Measurements from ENCODE around the gene CDKAL1. TPM values are rescaled to one million over a fixed set of nuclear protein-coding genes. Genes with fewer than 3 reads are reported as not detected.

CDKAL1 gene
- total and polyA plus RNA-seq, 2 of the 8 experiments (the other 6 are each of a cell fraction or from before 2014, with no cell fraction given) = 8.4 to 24.6 TPM

GRCh38 chr6:21061892-21062291, 527.6 kb downstream of the CDKAL1 start:
- Histone ChIP-seq H3K4me1 (replicated peaks in 1 of 4; ENCODE audit: control insufficient read depth in 3 of 4, insufficient read depth in 4 of 4, low read length in 3 of 4) (no peaks in the 10 kb centered on the region), H2BK20ac (ENCODE audit: low read length) (no peak overlapping the region), H3K4me2 (ENCODE audit: insufficient read depth in 1 of 2, low read depth in 2 of 2, low read length in 2 of 2) (no peak overlapping the region), H4K20me1 (replicated peaks in 1 of 2; ENCODE audit: control insufficient read depth in 1 of 2, insufficient read depth in 2 of 2, low read length in 2 of 2) (no peaks in the 10 kb centered on the region), H3K36me3 (ENCODE audit: control insufficient read depth in 2 of 4, insufficient read depth in 4 of 4, low read length in 3 of 4) (no peaks in the 10 kb centered on the region), H3K4me3 (ENCODE audit: extremely low read depth in 1 of 4, insufficient read depth in 2 of 4, low read depth in 3 of 4, low read length in 4 of 4) (no peak overlapping the region), H2BK120ac (replicated peaks; ENCODE audit: low read depth, low read length) (no peak overlapping the region), H4K91ac (replicated peaks; ENCODE audit: insufficient read length, low read length) (no peak overlapping the region), H2BK15ac (ENCODE audit: low read length) (no peak overlapping the region), H2AK5ac (ENCODE audit: low read depth, low read length) (no peak overlapping the region), H3K27me3 (replicated peaks in 1 of 4; ENCODE audit: control insufficient read depth in 3 of 4, extremely low read depth in 1 of 4, insufficient read depth in 3 of 4, low read length in 3 of 4) (no peaks in the 10 kb centered on the region), H3K14ac (ENCODE audit: insufficient read length) (no peak overlapping the region), H4K5ac (ENCODE audit: insufficient read length, low read depth, low read length) (no peak overlapping the region), H3K4ac (replicated peaks; ENCODE audit: insufficient read length, low read depth, low read length) (no peak overlapping the region), H3K79me1 (ENCODE audit: low read depth, low read length) (no peaks in the 10 kb centered on the region), H3K18ac (ENCODE audit: extremely low read depth, low read length) (no peak overlapping the region), H2BK12ac (ENCODE audit: low read depth, low read length) (no peak overlapping the region), H3K9ac (replicated peaks in 1 of 4; ENCODE audit: extremely low read depth in 1 of 4, low read depth in 3 of 4, low read length in 3 of 4) (no peak overlapping the region), H2BK5ac (ENCODE audit: low read depth, low read length) (no peak overlapping the region), H3K9me3 (ENCODE audit: insufficient read depth in 2 of 2, low read depth in 1 of 2, low read length in 1 of 2) (no peaks in the 10 kb centered on the region; a peak in 1 of 4 replicates), H3K27ac (ENCODE audit: low read depth, low read length) (no peak overlapping the region), H2AFZ (ENCODE audit: low read length) (no peak overlapping the region), H4K8ac (ENCODE audit: extremely low read depth, insufficient read depth, low read length) (no peak overlapping the region), H3K79me2 (ENCODE audit: control insufficient read depth in 1 of 2, insufficient read depth in 2 of 2, low read length in 2 of 2) (no peaks in the 10 kb centered on the region), H3K23me2 (ENCODE audit: low read depth, low read length) (no peaks in the 10 kb centered on the region), H3K56ac (replicated peaks; ENCODE audit: insufficient read length, low read depth, low read length) (no peak overlapping the region), H3K23ac (ENCODE audit: insufficient read length) (no peak overlapping the region)
- CTCF ChIA-PET (ENCODE audit: partially characterized antibody) = interaction anchor here (1.0 kb wide), 1 partner anchor 526 kb away, joined by 3 read pairs; no protein-coding TSS in a partner anchor
- FAIRE-seq = no peak
- POLR2A ChIA-PET (ENCODE audit: partially characterized antibody) = no interaction called here
- DNase-seq (ENCODE audit: low read depth in 1 of 2, low spot score in 2 of 2) = no peak
- no peak for TF ChIP-seq CHD2 (IDR thresholded peaks at IDR 0.05; ENCODE audit: low read length)
- TF ChIP-seq USF2 (IDR thresholded peaks at IDR 0.05; ENCODE audit: low read length) = no peak
- no peak for TF ChIP-seq SP2 (IDR thresholded peaks at IDR 0.05; ENCODE audit: low read length)

All from H1 (cell line).